ENCODE data around the gene RAD9A. TPM values are rescaled to one million over a fixed set of nuclear protein-coding genes. Genes with fewer than 3 reads are reported as not detected.

Gene RAD9A
- total and polyA plus RNA-seq, 5 donors from 2014 or later: 3.5 to 27.5 (median 6.7) TPM

GRCh38 chr11:67390947-67391303, 861 bp upstream of the RAD9A start:
- peaks cover 3% of the 10 kb centered on the region for H3K36me3 Mint-ChIP-seq
- H3K9me3 Mint-ChIP-seq: no peaks in the 10 kb centered on the region
- Histone ChIP-seq H3K27me3 (ENCODE audit: control insufficient read depth, insufficient read depth, low read length) (no peaks in the 10 kb centered on the region), H3K9me3 (ENCODE audit: control insufficient read depth in 2 of 2, low read length in 2 of 2) (no peaks in the 10 kb centered on the region), H3K4me3 (ENCODE audit: low read depth, low read length) (peak overlapping the region; percentile 78), H3K4me1 (ENCODE audit: control insufficient read depth, insufficient read depth, low read length, poor library complexity, severe bottlenecking) (peaks cover 20% of the 10 kb centered on the region), H3K36me3 (ENCODE audit: control insufficient read depth, insufficient read depth, low read length) (peaks cover 3% of the 10 kb centered on the region), H3K27ac (ENCODE audit: insufficient read depth, low read length, poor library complexity, severe bottlenecking) (peak overlapping the region; percentile 72)
- ATAC-seq (ENCODE audit: low read depth in 2 of 2) (no peak), DNase-seq (no peak)
- H3K4me1 Mint-ChIP-seq: peaks cover 0 to 44% (median 14%) of the 10 kb centered on the region in 4 donors
- peak overlapping the region; percentile 26 to 83 (median 82) for H3K27ac Mint-ChIP-seq
- H3K27me3 Mint-ChIP-seq: no peaks in the 10 kb centered on the region
- peak overlapping the region; percentile 68 to 92 (median 89) for H3K4me3 Mint-ChIP-seq

GRCh38 chr11:67392183-67392715, 463 bp downstream of the RAD9A start:
- ATAC-seq (ENCODE audit: low read depth in 2 of 2) (no peak), DNase-seq (no peak)
- H3K4me3 Mint-ChIP-seq: peak overlapping the region; percentile 68 to 92 (median 89)
- peaks cover 6% of the 10 kb centered on the region for H3K36me3 ChIP-seq (ENCODE audit: control insufficient read depth, insufficient read depth, low read length)
- H3K9me3 Mint-ChIP-seq: no peaks in the 10 kb centered on the region
- peaks cover 3% of the 10 kb centered on the region for H3K36me3 Mint-ChIP-seq
- H3K27ac ChIP-seq (ENCODE audit: insufficient read depth, low read length, poor library complexity, severe bottlenecking): peak overlapping the region; percentile 72
- H3K27ac Mint-ChIP-seq: peak overlapping the region in 2 of 3 donors; percentile 73 to 82
- H3K4me1 ChIP-seq (ENCODE audit: control insufficient read depth, insufficient read depth, low read length, poor library complexity, severe bottlenecking): peaks cover 31% of the 10 kb centered on the region
- no peaks in the 10 kb centered on the region for H3K27me3 ChIP-seq (ENCODE audit: control insufficient read depth, insufficient read depth, low read length)
- H3K9me3 ChIP-seq (ENCODE audit: control insufficient read depth in 2 of 2, low read length in 2 of 2): no peaks in the 10 kb centered on the region
- H3K4me1 Mint-ChIP-seq: peaks cover 0 to 56% (median 19%) of the 10 kb centered on the region in 4 donors
- H3K4me3 ChIP-seq (ENCODE audit: low read depth, low read length): peak overlapping the region; percentile 61
- no peaks in the 10 kb centered on the region for H3K27me3 Mint-ChIP-seq

GRCh38 chr11:67393437-67393836, 1.7 kb downstream of the RAD9A start:
- Mint-ChIP-seq H3K27ac (no peak overlapping the region), H3K4me1 (peaks cover 0 to 66% (median 25%) of the 10 kb centered on the region in 4 donors), H3K36me3 (peaks cover 3% of the 10 kb centered on the region), H3K4me3 (peak overlapping the region; percentile 68 to 92 (median 88)), H3K27me3 (no peaks in the 10 kb centered on the region), H3K9me3 (no peaks in the 10 kb centered on the region)
- Histone ChIP-seq H3K27me3 (ENCODE audit: control insufficient read depth, insufficient read depth, low read length) (no peaks in the 10 kb centered on the region), H3K4me1 (ENCODE audit: control insufficient read depth, insufficient read depth, low read length, poor library complexity, severe bottlenecking) (peaks cover 43% of the 10 kb centered on the region), H3K4me3 (ENCODE audit: low read depth, low read length) (no peak overlapping the region), H3K36me3 (ENCODE audit: control insufficient read depth, insufficient read depth, low read length) (peaks cover 18% of the 10 kb centered on the region), H3K27ac (ENCODE audit: insufficient read depth, low read length, poor library complexity, severe bottlenecking) (no peak overlapping the region), H3K9me3 (ENCODE audit: control insufficient read depth in 2 of 2, low read length in 2 of 2) (no peaks in the 10 kb centered on the region)
- DNase-seq (no peak), ATAC-seq (ENCODE audit: low read depth in 2 of 2) (no peak)

- Histone ChIP-seq H3K36me3 (ENCODE audit: control insufficient read depth, insufficient read depth, low read length) (peaks cover 23% of the 10 kb centered on the region), H3K9me3 (ENCODE audit: control insufficient read depth in 2 of 2, low read length in 2 of 2) (no peaks in the 10 kb centered on the region), H3K27me3 (ENCODE audit: control insufficient read depth, insufficient read depth, low read length) (no peaks in the 10 kb centered on the region), H3K4me3 (ENCODE audit: low read depth, low read length) (no peak overlapping the region), H3K4me1 (ENCODE audit: control insufficient read depth, insufficient read depth, low read length, poor library complexity, severe bottlenecking) (peaks cover 48% of the 10 kb centered on the region), H3K27ac (ENCODE audit: insufficient read depth, low read length, poor library complexity, severe bottlenecking) (no peak overlapping the region)
- Mint-ChIP-seq H3K36me3 (peaks cover 3% of the 10 kb centered on the region), H3K27ac (peak overlapping the region in 1 of 3 donors; percentile 28), H3K4me1 (peaks cover 0 to 66% (median 25%) of the 10 kb centered on the region in 4 donors), H3K27me3 (no peaks in the 10 kb centered on the region), H3K4me3 (peak overlapping the region; percentile 68 to 92 (median 88)), H3K9me3 (no peaks in the 10 kb centered on the region)
- ATAC-seq (ENCODE audit: low read depth in 2 of 2) (no peak), DNase-seq (no peak)
Observed at GRCh38 chr11:67393990-67394389, 2.2 kb downstream of the RAD9A start.

DNA sequence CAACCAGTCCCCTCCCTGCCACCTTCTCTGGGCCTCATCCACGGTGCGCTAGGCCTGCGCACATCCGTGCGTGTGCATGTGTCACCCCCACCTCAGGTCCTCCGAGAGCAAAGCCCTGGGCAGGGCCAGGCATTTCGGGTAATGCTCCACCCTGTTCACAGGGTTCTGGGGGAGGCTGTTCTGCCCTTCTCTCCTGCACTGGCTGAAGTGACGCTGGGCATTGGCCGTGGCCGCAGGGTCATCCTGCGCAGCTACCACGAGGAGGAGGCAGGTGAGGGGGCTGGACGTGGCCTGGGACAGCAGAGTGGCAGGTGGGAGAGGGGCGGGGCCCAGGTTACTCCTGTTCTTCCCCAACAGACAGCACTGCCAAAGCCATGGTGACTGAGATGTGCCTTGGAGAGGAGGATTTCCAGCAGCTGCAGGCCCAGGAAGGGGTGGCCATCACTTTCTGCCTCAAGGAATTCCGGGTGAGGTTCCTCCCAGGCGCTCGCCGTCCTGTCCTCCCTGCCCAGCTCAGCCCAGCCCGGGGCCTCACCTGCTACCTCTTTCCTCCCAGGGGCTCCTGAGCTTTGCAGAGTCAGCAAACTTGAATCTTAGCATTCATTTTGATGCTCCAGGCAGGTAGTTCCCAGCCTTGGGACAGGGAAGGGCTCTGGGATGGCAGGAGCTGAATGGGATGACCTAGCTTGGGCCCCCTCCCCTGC, 3.9 kb downstream of the RAD9A start:
- Mint-ChIP-seq H3K27ac (no peak overlapping the region), H3K36me3 (peaks cover 4% of the 10 kb centered on the region), H3K4me3 (peak overlapping the region in 1 of 4 donors; percentile 81), H3K9me3 (no peaks in the 10 kb centered on the region), H3K4me1 (peaks cover 0 to 71% (median 18%) of the 10 kb centered on the region in 4 donors), H3K27me3 (no peaks in the 10 kb centered on the region)
- DNase-seq: no peak
- Histone ChIP-seq H3K9me3 (ENCODE audit: control insufficient read depth in 2 of 2, low read length in 2 of 2) (no peaks in the 10 kb centered on the region), H3K4me1 (ENCODE audit: control insufficient read depth, insufficient read depth, low read length, poor library complexity, severe bottlenecking) (peaks cover 62% of the 10 kb centered on the region), H3K36me3 (ENCODE audit: control insufficient read depth, insufficient read depth, low read length) (peaks cover 35% of the 10 kb centered on the region), H3K27me3 (ENCODE audit: control insufficient read depth, insufficient read depth, low read length) (no peaks in the 10 kb centered on the region), H3K4me3 (ENCODE audit: low read depth, low read length) (no peak overlapping the region), H3K27ac (ENCODE audit: insufficient read depth, low read length, poor library complexity, severe bottlenecking) (peak overlapping the region; percentile 65)
- no peak for ATAC-seq (ENCODE audit: low read depth in 2 of 2)

GRCh38 chr11:67396259-67396581, 4.4 kb downstream of the RAD9A start:
- Histone ChIP-seq H3K27ac (ENCODE audit: insufficient read depth, low read length, poor library complexity, severe bottlenecking) (peak overlapping the region; percentile 65), H3K4me1 (ENCODE audit: control insufficient read depth, insufficient read depth, low read length, poor library complexity, severe bottlenecking) (peaks cover 62% of the 10 kb centered on the region), H3K27me3 (ENCODE audit: control insufficient read depth, insufficient read depth, low read length) (no peaks in the 10 kb centered on the region), H3K4me3 (ENCODE audit: low read depth, low read length) (no peak overlapping the region), H3K36me3 (ENCODE audit: control insufficient read depth, insufficient read depth, low read length) (peaks cover 35% of the 10 kb centered on the region), H3K9me3 (ENCODE audit: control insufficient read depth in 2 of 2, low read length in 2 of 2) (no peaks in the 10 kb centered on the region)
- H3K27me3 Mint-ChIP-seq: no peaks in the 10 kb centered on the region
- H3K4me1 Mint-ChIP-seq: peaks cover 0 to 70% (median 17%) of the 10 kb centered on the region in 4 donors
- H3K9me3 Mint-ChIP-seq: no peaks in the 10 kb centered on the region
- DNase-seq (no peak), ATAC-seq (ENCODE audit: low read depth in 2 of 2) (no peak)
- peak overlapping the region; percentile 19 to 72 (median 36) for H3K4me3 Mint-ChIP-seq
- peaks cover 4% of the 10 kb centered on the region for H3K36me3 Mint-ChIP-seq
- peak overlapping the region in 1 of 3 donors; percentile 52 for H3K27ac Mint-ChIP-seq

DNA sequence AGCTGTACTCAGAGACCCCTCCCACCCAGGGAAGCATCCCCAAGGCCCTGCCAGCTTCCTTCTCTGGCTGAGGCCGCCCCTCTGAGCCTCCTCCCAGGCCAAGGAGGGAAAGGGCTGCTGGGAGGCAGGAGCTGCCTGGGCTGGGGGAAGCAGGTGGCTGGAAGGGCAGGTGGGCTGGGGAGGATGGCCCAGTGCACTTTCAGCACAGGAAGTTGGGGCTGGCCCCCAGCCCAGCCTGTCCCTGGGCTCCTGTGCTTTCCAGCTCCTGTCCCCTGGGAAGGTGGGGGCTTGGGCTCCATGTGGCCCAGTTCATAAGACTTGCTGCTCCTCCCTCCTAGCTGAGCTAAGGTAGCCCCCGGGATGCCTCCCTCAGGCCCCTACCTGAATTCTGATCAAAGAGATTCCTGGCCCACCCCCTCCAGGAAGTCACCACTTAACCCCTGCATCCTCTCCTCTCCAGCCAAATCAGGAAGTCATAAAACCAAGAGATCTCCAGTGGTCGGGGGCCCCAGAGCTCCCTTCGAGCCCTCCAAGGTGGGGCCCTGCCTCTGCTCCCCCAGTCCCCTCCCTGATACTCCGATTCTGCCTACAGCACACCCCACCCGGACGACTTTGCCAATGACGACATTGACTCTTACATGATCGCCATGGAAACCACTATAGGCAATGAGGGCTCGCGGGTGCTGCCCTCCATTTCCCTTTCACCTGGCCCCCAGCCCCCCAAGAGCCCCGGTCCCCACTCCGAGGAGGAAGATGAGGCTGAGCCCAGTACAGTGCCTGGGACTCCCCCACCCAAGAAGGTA, 5.0 kb downstream of the RAD9A start:
- Histone ChIP-seq H3K27me3 (ENCODE audit: control insufficient read depth, insufficient read depth, low read length) (no peaks in the 10 kb centered on the region), H3K36me3 (ENCODE audit: control insufficient read depth, insufficient read depth, low read length) (peaks cover 35% of the 10 kb centered on the region), H3K9me3 (ENCODE audit: control insufficient read depth in 2 of 2, low read length in 2 of 2) (no peaks in the 10 kb centered on the region), H3K4me1 (ENCODE audit: control insufficient read depth, insufficient read depth, low read length, poor library complexity, severe bottlenecking) (peaks cover 60% of the 10 kb centered on the region), H3K4me3 (ENCODE audit: low read depth, low read length) (no peak overlapping the region), H3K27ac (ENCODE audit: insufficient read depth, low read length, poor library complexity, severe bottlenecking) (peak overlapping the region; percentile 65)
- Mint-ChIP-seq H3K27me3 (no peaks in the 10 kb centered on the region), H3K4me3 (peak overlapping the region; percentile 61 to 82 (median 69)), H3K9me3 (no peaks in the 10 kb centered on the region), H3K36me3 (peaks cover 4% of the 10 kb centered on the region), H3K4me1 (peaks cover 0 to 65% (median 15%) of the 10 kb centered on the region in 4 donors), H3K27ac (peak overlapping the region; percentile 80 to 90 (median 87))
- no peak for ATAC-seq (ENCODE audit: low read depth in 2 of 2)
- no peak for DNase-seq

Data from CD4-positive, CD25-positive, alpha-beta regulatory T cell (primary cell).